Activated naive CD8-positive, alpha-beta T cell treated with anti-CD3 and anti-CD28 coated beads, Interleukin-2, amount 50 U/mL, for 24 hours (primary cell): Measurements from ENCODE around the gene ITPR1.

Experiments
- ATAC-seq: fragments of 150-1000 bp; cut with Tn5 transposase; one replicate; pipeline ENCODE4 v1.10.0; 2021
- DNase-seq: peaks from one replicate; pipeline ENCODE4 v3.0.0; 2021
- H3K27ac Mint-ChIP-seq: one replicate; pipeline ENCODE4 v1.8.0; 2021; ENCODE audit warnings: mild to moderate bottlenecking, mixed read lengths
- H3K27me3 Mint-ChIP-seq: one replicate; pipeline ENCODE4 v1.8.0; 2021; ENCODE audit warnings: mixed read lengths
- H3K36me3 Mint-ChIP-seq: one replicate; pipeline ENCODE4 v1.8.0; 2021; ENCODE audit warnings: low read depth, mixed read lengths
- H3K4me1 Mint-ChIP-seq: one replicate; pipeline ENCODE4 v1.8.0; 2021; ENCODE audit warnings: mixed read lengths
- H3K4me3 Mint-ChIP-seq: one replicate; pipeline ENCODE4 v1.8.0; 2021; ENCODE audit warnings: mild to moderate bottlenecking, moderate library complexity, mixed read lengths
- H3K9me3 Mint-ChIP-seq: one replicate; pipeline ENCODE4 v1.8.0; 2021; ENCODE audit warnings: mixed read lengths

The ITPR1 gene

GRCh38 chr3:4817128-4817527 lies 324.0 kb downstream of the ITPR1 start:
- ATAC-seq (no peak), DNase-seq (no peak)
- no peaks in the 10 kb centered on the region for H3K9me3 Mint-ChIP-seq
- peaks cover 80% of the 10 kb centered on the region for H3K36me3 Mint-ChIP-seq
- H3K27me3 Mint-ChIP-seq: no peaks in the 10 kb centered on the region
- H3K4me1 Mint-ChIP-seq: peaks cover 36% of the 10 kb centered on the region
- peak overlapping the region; percentile 9 for H3K27ac Mint-ChIP-seq
- H3K4me3 Mint-ChIP-seq: no peak overlapping the region

- no peak overlapping the region for H3K4me3 Mint-ChIP-seq
- H3K9me3 Mint-ChIP-seq: no peaks in the 10 kb centered on the region
- peak overlapping the region; percentile 52 for H3K27ac Mint-ChIP-seq
- no peak for DNase-seq
- no peaks in the 10 kb centered on the region for H3K27me3 Mint-ChIP-seq
- ATAC-seq: no peak
- peaks cover 81% of the 10 kb centered on the region for H3K36me3 Mint-ChIP-seq
- H3K4me1 Mint-ChIP-seq: peaks cover 46% of the 10 kb centered on the region
Measured at GRCh38 chr3:4818164-4818563, 325.0 kb downstream of the ITPR1 start.

- Mint-ChIP-seq H3K36me3 (peaks cover 81% of the 10 kb centered on the region), H3K27ac (peak overlapping the region; percentile 95), H3K4me1 (peaks cover 56% of the 10 kb centered on the region), H3K27me3 (no peaks in the 10 kb centered on the region), H3K9me3 (no peaks in the 10 kb centered on the region), H3K4me3 (no peak overlapping the region)
- DNase-seq (no peak), ATAC-seq (no peak)
Measured at GRCh38 chr3:4818986-4819693, 326.0 kb downstream of the ITPR1 start.

DNA sequence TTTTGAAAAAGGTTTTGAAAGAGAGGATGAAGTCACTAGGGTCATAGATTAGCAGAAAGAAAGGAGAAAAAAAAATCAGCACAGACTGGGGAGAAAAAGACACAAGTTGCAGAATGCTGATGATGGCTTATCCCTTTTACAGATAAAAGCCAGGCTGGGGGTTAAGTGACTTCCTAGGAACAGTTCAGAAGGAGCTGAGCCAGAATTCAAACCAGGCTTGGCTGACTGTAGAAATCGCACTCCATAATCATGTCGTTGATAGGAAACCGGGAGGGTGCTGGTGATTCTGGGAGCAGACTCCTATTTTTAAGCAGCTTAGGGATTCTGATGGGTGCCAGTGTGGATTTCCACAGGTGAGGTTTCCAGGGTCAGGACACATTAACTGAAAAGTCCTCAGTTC lies 326.6 kb downstream of the ITPR1 start:
- Mint-ChIP-seq H3K27me3 (no peaks in the 10 kb centered on the region), H3K9me3 (no peaks in the 10 kb centered on the region), H3K27ac (peak overlapping the region; percentile 95), H3K36me3 (peaks cover 83% of the 10 kb centered on the region), H3K4me1 (peaks cover 62% of the 10 kb centered on the region), H3K4me3 (no peak overlapping the region)
- DNase-seq (no peak), ATAC-seq (no peak)

DNA sequence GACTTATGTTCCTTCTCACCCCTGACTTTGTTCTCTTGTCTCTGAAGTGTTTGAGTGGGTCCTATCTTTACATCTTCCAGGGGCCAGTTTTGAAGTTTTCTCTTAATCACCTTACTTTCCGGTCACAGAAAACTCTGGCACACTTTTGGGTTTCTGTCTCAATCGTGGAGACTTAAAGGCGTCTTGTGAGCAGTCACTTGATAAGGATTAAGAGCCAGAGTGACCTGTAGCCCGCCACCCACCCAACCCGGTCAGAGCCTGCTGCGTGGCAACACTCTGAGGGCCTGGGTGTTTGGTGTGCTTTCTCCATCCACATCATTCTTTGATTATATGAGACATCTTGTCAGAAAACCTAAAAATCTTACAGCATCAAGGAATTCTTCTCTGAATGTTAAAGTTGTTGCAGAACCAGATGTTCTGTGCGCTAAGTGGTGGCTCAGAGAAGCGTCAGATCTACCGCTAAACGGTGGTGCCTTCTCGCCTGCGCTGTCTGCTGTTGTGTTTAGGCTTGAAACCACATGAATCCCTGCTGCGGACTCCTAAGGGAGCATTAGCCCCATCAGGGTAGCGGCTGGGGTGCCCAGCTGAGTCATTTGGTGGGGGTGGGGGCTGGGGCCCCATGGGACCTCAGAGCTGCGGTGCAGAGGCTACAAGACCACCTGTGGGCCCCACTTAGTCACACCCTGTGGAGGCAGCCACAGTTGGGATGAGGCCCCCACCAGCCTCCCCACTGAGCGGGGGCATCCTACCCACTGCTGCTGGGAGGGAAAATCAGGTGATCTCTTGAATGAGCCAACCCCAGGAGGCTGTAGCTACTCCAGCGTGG lies 327.4 kb downstream of the ITPR1 start:
- peaks cover 70% of the 10 kb centered on the region for H3K4me1 Mint-ChIP-seq
- peak overlapping the region; percentile 95 for H3K27ac Mint-ChIP-seq

DNA sequence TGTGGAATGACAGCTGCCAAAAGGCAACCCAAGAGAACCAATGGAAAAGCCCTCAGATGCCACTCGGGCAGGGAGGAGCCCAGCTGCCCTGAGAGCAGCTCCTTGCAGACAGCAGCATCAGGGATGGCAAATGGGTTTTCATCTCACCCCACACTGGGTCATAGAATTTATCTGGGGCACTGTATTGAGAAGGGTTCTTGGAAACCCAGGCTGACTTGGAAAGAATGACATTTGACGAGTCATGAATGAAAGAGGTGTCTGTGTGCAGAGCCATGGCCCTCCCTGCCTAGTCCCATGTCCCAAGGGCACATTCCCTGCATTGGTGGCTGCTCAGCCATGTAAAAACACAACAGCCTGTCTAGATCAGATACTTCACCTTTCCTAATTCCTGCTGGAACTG lies 328.2 kb downstream of the ITPR1 start:
- Mint-ChIP-seq H3K27me3 (no peaks in the 10 kb centered on the region), H3K4me3 (peak overlapping the region; percentile 53), H3K36me3 (peaks cover 75% of the 10 kb centered on the region), H3K27ac (peak overlapping the region; percentile 95), H3K4me1 (peaks cover 76% of the 10 kb centered on the region), H3K9me3 (no peaks in the 10 kb centered on the region)
- DNase-seq (no peak), ATAC-seq (peak; percentile 57)

More for the DNA sequence above, 327.4 kb downstream of the ITPR1 start:
- DNase-seq (peak; percentile 81), ATAC-seq (peak; percentile 65)
- no peaks in the 10 kb centered on the region for H3K27me3 Mint-ChIP-seq
- H3K36me3 Mint-ChIP-seq: peaks cover 80% of the 10 kb centered on the region
- H3K4me3 Mint-ChIP-seq: peak overlapping the region; percentile 53
- no peaks in the 10 kb centered on the region for H3K9me3 Mint-ChIP-seq

GRCh38 chr3:4821975-4822374 lies 328.8 kb downstream of the ITPR1 start:
- Mint-ChIP-seq H3K4me1 (peaks cover 82% of the 10 kb centered on the region), H3K4me3 (peak overlapping the region; percentile 53), H3K36me3 (peaks cover 73% of the 10 kb centered on the region), H3K27me3 (no peaks in the 10 kb centered on the region), H3K27ac (peak overlapping the region; percentile 95), H3K9me3 (no peaks in the 10 kb centered on the region)
- peak; percentile 79 for DNase-seq
- peak; percentile 72 for ATAC-seq

DNA sequence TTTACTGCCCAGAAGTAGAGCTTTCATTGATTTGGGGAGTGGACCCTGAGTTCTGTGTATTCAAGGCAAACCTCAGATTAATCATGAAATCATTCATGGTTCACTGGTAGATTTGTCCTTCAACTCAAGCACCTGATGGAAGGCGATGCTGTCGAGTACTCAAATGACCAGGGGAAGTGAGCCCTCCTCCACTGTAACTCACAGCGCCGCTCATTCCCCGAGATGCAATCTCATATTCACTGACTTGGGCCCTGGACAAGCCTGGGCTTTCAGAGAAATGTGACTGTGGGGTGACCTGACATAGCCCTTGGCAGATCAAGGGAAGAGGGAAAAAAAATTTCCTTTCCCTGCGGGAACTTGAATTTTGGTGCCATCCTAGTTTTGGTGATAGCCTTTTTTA lies 329.4 kb downstream of the ITPR1 start:
- Mint-ChIP-seq H3K27ac (peak overlapping the region; percentile 95), H3K9me3 (no peaks in the 10 kb centered on the region), H3K36me3 (peaks cover 73% of the 10 kb centered on the region), H3K4me1 (peaks cover 88% of the 10 kb centered on the region), H3K4me3 (peak overlapping the region; percentile 53), H3K27me3 (no peaks in the 10 kb centered on the region)
- ATAC-seq: no peak
- no peak for DNase-seq

GRCh38 chr3:4823385-4823784 lies 330.2 kb downstream of the ITPR1 start:
- Mint-ChIP-seq H3K36me3 (peaks cover 71% of the 10 kb centered on the region), H3K4me3 (no peak overlapping the region), H3K27me3 (no peaks in the 10 kb centered on the region), H3K4me1 (peaks cover 97% of the 10 kb centered on the region), H3K9me3 (no peaks in the 10 kb centered on the region), H3K27ac (peak overlapping the region; percentile 95)
- ATAC-seq (no peak), DNase-seq (no peak)

GRCh38 chr3:4823986-4824925 lies 331.1 kb downstream of the ITPR1 start:
- Mint-ChIP-seq H3K4me3 (peak overlapping the region; percentile 72), H3K27me3 (no peaks in the 10 kb centered on the region), H3K36me3 (peaks cover 72% of the 10 kb centered on the region)

GRCh38 chr3:4824926-4825325 lies 331.8 kb downstream of the ITPR1 start:
- no peaks in the 10 kb centered on the region for H3K9me3 Mint-ChIP-seq
- DNase-seq: no peak
- H3K36me3 Mint-ChIP-seq: peaks cover 69% of the 10 kb centered on the region
- H3K27me3 Mint-ChIP-seq: no peaks in the 10 kb centered on the region
- peak overlapping the region; percentile 72 for H3K4me3 Mint-ChIP-seq
- peaks cover 99% of the 10 kb centered on the region for H3K4me1 Mint-ChIP-seq
- H3K27ac Mint-ChIP-seq: peak overlapping the region; percentile 99
- no peak for ATAC-seq

More at GRCh38 chr3:4823986-4824925, 331.1 kb downstream of the ITPR1 start:
- no peak for DNase-seq
- H3K9me3 Mint-ChIP-seq: no peaks in the 10 kb centered on the region
- H3K27ac Mint-ChIP-seq: peak overlapping the region; percentile 99
- no peak for ATAC-seq
- H3K4me1 Mint-ChIP-seq: peaks cover 100% of the 10 kb centered on the region

DNA sequence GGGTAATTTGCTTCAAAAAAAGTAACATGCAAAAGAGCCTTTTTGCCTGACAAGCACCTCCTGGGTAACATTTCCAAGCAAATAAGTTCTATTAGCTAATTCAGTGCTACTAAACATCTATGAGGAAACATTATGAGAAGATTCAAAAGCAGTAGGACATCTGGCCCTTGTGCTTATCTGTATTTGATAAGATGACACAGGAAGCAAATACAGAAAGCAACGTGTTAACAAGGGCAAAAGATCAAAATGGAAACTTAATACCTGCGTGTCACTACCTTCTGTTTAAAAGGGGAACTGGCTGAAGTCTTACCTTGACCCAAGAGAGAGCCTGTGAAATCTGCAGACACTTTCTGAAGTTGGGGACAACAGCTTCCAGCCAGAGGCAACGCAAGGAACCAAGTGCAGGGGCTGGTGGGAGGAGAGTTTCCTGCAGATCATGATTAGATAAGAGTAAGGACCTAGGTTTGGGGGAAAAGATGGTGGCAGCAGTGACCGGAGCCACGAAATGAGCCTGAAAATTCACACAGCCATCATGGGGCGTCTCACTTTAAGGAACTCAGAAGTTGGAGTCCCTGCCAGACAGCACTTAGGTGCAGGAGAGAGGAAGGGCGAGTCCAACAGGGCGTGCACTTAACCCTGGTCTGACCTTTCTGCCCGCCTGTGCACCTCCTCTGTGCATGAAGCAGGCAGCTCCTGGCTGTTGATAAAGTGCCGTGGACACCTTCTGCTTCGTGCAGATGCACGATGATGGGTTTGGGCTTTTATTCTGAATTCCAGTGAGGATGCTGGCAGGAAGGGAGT lies 332.5 kb downstream of the ITPR1 start:
- Mint-ChIP-seq H3K4me3 (peak overlapping the region; percentile 72), H3K4me1 (peaks cover 99% of the 10 kb centered on the region), H3K36me3 (peaks cover 66% of the 10 kb centered on the region), H3K9me3 (no peaks in the 10 kb centered on the region), H3K27ac (peak overlapping the region; percentile 99), H3K27me3 (no peaks in the 10 kb centered on the region)
- DNase-seq: no peak
- ATAC-seq: peak; percentile 9

- Mint-ChIP-seq H3K27me3 (peaks cover 3% of the 10 kb centered on the region), H3K27ac (peak overlapping the region; percentile 99), H3K4me3 (peak overlapping the region; percentile 72), H3K9me3 (no peaks in the 10 kb centered on the region), H3K4me1 (peaks cover 99% of the 10 kb centered on the region), H3K36me3 (peaks cover 71% of the 10 kb centered on the region)
- no peak for DNase-seq
- ATAC-seq: peak; percentile 21
Measured at GRCh38 chr3:4826237-4827100, 333.3 kb downstream of the ITPR1 start.
